HG03354 (cell line): ENCODE measurements around the gene GLI2.

Experiments used
- ATAC-seq: cut with Tn5 transposase; IDR thresholded peaks from one replicate; pipeline ENCODE4 v1.9.1; 2021; ENCODE audit warnings: mild to moderate bottlenecking; ENCODE audit not compliant: unreplicated experiment, poor library complexity, severe bottlenecking

Gene GLI2

GRCh38 chr2:120736202-120736623, 545 bp downstream of the GLI2 start:
- no peak for ATAC-seq

GRCh38 chr2:120736624-120737339, 1.1 kb downstream of the GLI2 start:
- no peak for ATAC-seq

- no peak for ATAC-seq
Observed at GRCh38 chr2:120737340-120738101, 1.9 kb downstream of the GLI2 start.

GRCh38 chr2:120738117-120738516, 2.4 kb downstream of the GLI2 start:
- ATAC-seq, result no peak

- no peak for ATAC-seq
Observed at GRCh38 chr2:120738786-120739437, 3.2 kb downstream of the GLI2 start.

- no peak for ATAC-seq
Observed at GRCh38 chr2:120739438-120740090, 3.9 kb downstream of the GLI2 start.

GRCh38 chr2:120740375-120740764, 4.7 kb downstream of the GLI2 start:
- no peak for ATAC-seq

GRCh38 chr2:120740765-120741524, 5.3 kb downstream of the GLI2 start:
- no peak for ATAC-seq

- ATAC-seq, result no peak
Observed at GRCh38 chr2:120741571-120742561, 6.2 kb downstream of the GLI2 start.

GRCh38 chr2:120743657-120744056, 8.0 kb downstream of the GLI2 start:
- ATAC-seq, result no peak

- no peak for ATAC-seq
Observed at GRCh38 chr2:120744817-120745216, 9.1 kb downstream of the GLI2 start.

- no peak for ATAC-seq
Observed at GRCh38 chr2:120745420-120746111, 9.9 kb downstream of the GLI2 start.

- ATAC-seq, result no peak
Observed at GRCh38 chr2:120746144-120746543, 10.5 kb downstream of the GLI2 start.

GRCh38 chr2:120747281-120747680, 11.6 kb downstream of the GLI2 start:
- no peak for ATAC-seq

GRCh38 chr2:120747706-120748105, 12.0 kb downstream of the GLI2 start:
- no peak for ATAC-seq

- ATAC-seq, result no peak
Observed at GRCh38 chr2:120748310-120748709, 12.6 kb downstream of the GLI2 start.

GRCh38 chr2:120748741-120749140, 13.1 kb downstream of the GLI2 start:
- no peak for ATAC-seq
